HUES48 (cell line): Measurements from ENCODE around the gene PARP16.

ENCODE experiments used
- H3K27ac ChIP-seq: one replicate; pipeline ENCODE4 v1.7.0; 2013; ENCODE audit warnings: low read depth, low read length, inconsistent platforms
- H3K27me3 ChIP-seq: 2 replicates; pipeline ENCODE4 v1.6.1; 2013; ENCODE audit warnings: mild to moderate bottlenecking, low read length; ENCODE audit not compliant: control insufficient read depth, insufficient read depth
- H3K36me3 ChIP-seq: 2 replicates; pipeline ENCODE4 v1.6.1; 2013; ENCODE audit warnings: low read length; ENCODE audit not compliant: control insufficient read depth, insufficient read depth
- H3K4me1 ChIP-seq: 2 replicates; pipeline ENCODE4 v1.6.1; 2013; ENCODE audit warnings: mild to moderate bottlenecking, low read length; ENCODE audit not compliant: control insufficient read depth, insufficient read depth
- H3K4me3 ChIP-seq: 2 replicates; pipeline ENCODE4 v1.5.1; 2013; ENCODE audit warnings: mild to moderate bottlenecking, low read depth, low read length
- H3K9ac ChIP-seq: 2 replicates; pipeline ENCODE4 v1.6.1; 2013; ENCODE audit warnings: mild to moderate bottlenecking, low read depth, low read length, moderate library complexity
- H3K9me3 ChIP-seq: 2 replicates; pipeline ENCODE4 v1.6.1; 2013; ENCODE audit warnings: low read length; ENCODE audit not compliant: control insufficient read depth, insufficient read depth

The PARP16 gene

GRCh38 chr15:65286704-65287519, at the start of gene PARP16:
Gene PARP16 (minus strand): TSS chr15:65286883. CDS start chr15:65286426, 457 bp downstream.
- Histone ChIP-seq H3K36me3 (no peaks in the 10 kb centered on the region), H3K9ac (peak within 1 kb of the TSS; percentile 46; the same call in 1 of the 2 replicates)

GRCh38 chr15:65335278-65336055, 48.8 kb upstream of the PARP16 start:
- no peaks in the 10 kb centered on the region for H3K9me3 ChIP-seq
- no peak overlapping the region for H3K27ac ChIP-seq
- no peaks in the 10 kb centered on the region; the same call in 1 of the 2 replicates for H3K36me3 ChIP-seq
- no peak overlapping the region for H3K4me3 ChIP-seq
- no peak overlapping the region for H3K9ac ChIP-seq
- no peaks in the 10 kb centered on the region; the same call in 1 of the 2 replicates for H3K27me3 ChIP-seq
- H3K4me1 ChIP-seq, result peaks cover 57% of the 10 kb centered on the region

More at GRCh38 chr15:65286704-65287519, at the start of gene PARP16:
- H3K4me3 ChIP-seq, result peak within 1 kb of the TSS; percentile 66
- H3K4me1 ChIP-seq, result peaks cover 12% of the 10 kb centered on the region
- peak within 1 kb of the TSS; percentile 69 for H3K27ac ChIP-seq
- H3K9me3 ChIP-seq, result no peaks in the 10 kb centered on the region
- H3K27me3 ChIP-seq, result peaks cover 14% of the 10 kb centered on the region

GRCh38 chr15:65334586-65335231, 48.0 kb upstream of the PARP16 start:
- peaks cover 51% of the 10 kb centered on the region for H3K4me1 ChIP-seq
- H3K4me3 ChIP-seq, result no peak overlapping the region
- no peak overlapping the region for H3K27ac ChIP-seq
- H3K36me3 ChIP-seq, result no peaks in the 10 kb centered on the region; the same call in 1 of the 2 replicates
- H3K9me3 ChIP-seq, result no peaks in the 10 kb centered on the region
- no peak overlapping the region for H3K9ac ChIP-seq
- H3K27me3 ChIP-seq, result no peaks in the 10 kb centered on the region; the same call in 1 of the 2 replicates

GRCh38 chr15:65333856-65334255, 47.2 kb upstream of the PARP16 start:
- no peak overlapping the region for H3K9ac ChIP-seq
- peaks cover 48% of the 10 kb centered on the region for H3K4me1 ChIP-seq
- no peak overlapping the region for H3K27ac ChIP-seq
- H3K9me3 ChIP-seq, result no peaks in the 10 kb centered on the region
- no peak overlapping the region for H3K4me3 ChIP-seq
- no peaks in the 10 kb centered on the region; the same call in 1 of the 2 replicates for H3K36me3 ChIP-seq
- no peaks in the 10 kb centered on the region; the same call in 1 of the 2 replicates for H3K27me3 ChIP-seq

- H3K36me3 ChIP-seq, result no peaks in the 10 kb centered on the region; the same call in 1 of the 2 replicates
- H3K4me1 ChIP-seq, result peaks cover 43% of the 10 kb centered on the region
Observed at GRCh38 chr15:65333148-65333820, 46.6 kb upstream of the PARP16 start.

GRCh38 chr15:65332391-65333147, 45.9 kb upstream of the PARP16 start:
- H3K27me3 ChIP-seq, result no peaks in the 10 kb centered on the region; the same call in 1 of the 2 replicates
- H3K9ac ChIP-seq, result no peak overlapping the region
- no peaks in the 10 kb centered on the region for H3K9me3 ChIP-seq
- peaks cover 38% of the 10 kb centered on the region for H3K4me1 ChIP-seq
- no peak overlapping the region for H3K4me3 ChIP-seq
- H3K36me3 ChIP-seq, result no peaks in the 10 kb centered on the region; the same call in 1 of the 2 replicates
- no peak overlapping the region for H3K27ac ChIP-seq

More at GRCh38 chr15:65333148-65333820, 46.6 kb upstream of the PARP16 start:
- no peak overlapping the region for H3K27ac ChIP-seq
- H3K27me3 ChIP-seq, result no peaks in the 10 kb centered on the region; the same call in 1 of the 2 replicates
- H3K9me3 ChIP-seq, result no peaks in the 10 kb centered on the region
- H3K9ac ChIP-seq, result no peak overlapping the region
- no peak overlapping the region for H3K4me3 ChIP-seq

- Histone ChIP-seq H3K4me3 (no peak overlapping the region), H3K9me3 (no peaks in the 10 kb centered on the region), H3K27me3 (no peaks in the 10 kb centered on the region; the same call in 1 of the 2 replicates), H3K27ac (no peak overlapping the region), H3K36me3 (no peaks in the 10 kb centered on the region; the same call in 1 of the 2 replicates), H3K9ac (no peak overlapping the region), H3K4me1 (peaks cover 32% of the 10 kb centered on the region)
Observed at GRCh38 chr15:65331811-65332210, 45.1 kb upstream of the PARP16 start.

- H3K27me3 ChIP-seq, result no peaks in the 10 kb centered on the region; the same call in 1 of the 2 replicates
- H3K4me3 ChIP-seq, result no peak overlapping the region
- no peaks in the 10 kb centered on the region; the same call in 1 of the 2 replicates for H3K36me3 ChIP-seq
- H3K9me3 ChIP-seq, result no peaks in the 10 kb centered on the region
- H3K9ac ChIP-seq, result no peak overlapping the region
- H3K4me1 ChIP-seq, result peaks cover 27% of the 10 kb centered on the region
- no peak overlapping the region for H3K27ac ChIP-seq
Observed at GRCh38 chr15:65330934-65331645, 44.4 kb upstream of the PARP16 start.

- Histone ChIP-seq H3K27me3 (no peaks in the 10 kb centered on the region), H3K36me3 (no peaks in the 10 kb centered on the region; the same call in 1 of the 2 replicates), H3K4me1 (peaks cover 24% of the 10 kb centered on the region), H3K4me3 (no peak overlapping the region), H3K9ac (no peak overlapping the region), H3K9me3 (no peaks in the 10 kb centered on the region), H3K27ac (no peak overlapping the region)
Observed at GRCh38 chr15:65329984-65330735, 43.5 kb upstream of the PARP16 start.
